OCI-LY7 (cell line): Measurements from ENCODE around the gene FAM107A. TPM values are rescaled to one million over a fixed set of nuclear protein-coding genes. Genes with fewer than 3 reads are reported as not detected.

Experiments
- BruUV-seq: library from RNA; stranded (reverse); fragments of 400-500 nt; replicated peaks from 2 replicates; lab custom pipeline; 2021; lab: Mats Ljungman, UMichigan
- CTCF ChIA-PET: fragments of 300-600 bp; sonication (Branson Sonifier 250); formaldehyde crosslinking; loops from one replicate; lab custom pipeline; 2022; ENCODE audit warnings: antibody characterized with exemption; ENCODE audit not compliant: unreplicated experiment; lab: Charles Lee
- POLR2A ChIA-PET: fragments of 300-600 bp; sonication (Branson Sonifier 250); formaldehyde crosslinking; loops from one replicate; lab custom pipeline; 2022; ENCODE audit warnings: antibody characterized with exemption; lab: Charles Lee
- DNase-seq: peaks from one replicate; pipeline ENCODE4 v3.0.0-alpha.2; 2015; ENCODE audit warnings: low spot score
- H2AFZ ChIP-seq: fragments of 200-600 bp; sonication (generic), shearing (Covaris generic); 2 replicates; pipeline ENCODE4 v1.6.1; 2014; ENCODE audit warnings: mild to moderate bottlenecking, antibody characterized with exemption, low read length, moderate library complexity
- H3K27ac ChIP-seq: fragments of 200-600 bp; sonication (generic); 2 replicates; pipeline ENCODE4 v1.5.1; 2014; ENCODE audit warnings: mixed run types, low read depth, mild to moderate bottlenecking, moderate library complexity, low read length, inconsistent platforms; ENCODE audit not compliant: poor library complexity, severe bottlenecking
- H3K36me3 ChIP-seq: fragments of 200-600 bp; sonication (generic); 2 replicates; pipeline ENCODE4 v1.6.1; 2014; ENCODE audit warnings: mild to moderate bottlenecking, antibody characterized with exemption, low read length, moderate library complexity, mixed read lengths; ENCODE audit not compliant: insufficient read depth
- H3K4me1 ChIP-seq: fragments of 200-600 bp; sonication (generic); 2 replicates; pipeline ENCODE4 v1.5.1; 2014; ENCODE audit warnings: mild to moderate bottlenecking, low read length; ENCODE audit not compliant: insufficient read depth, poor library complexity, severe bottlenecking
- H3K4me2 ChIP-seq: fragments of 200-600 bp; sonication (generic); 2 replicates; pipeline ENCODE4 v1.6.1; 2014; ENCODE audit warnings: mild to moderate bottlenecking, low read length
- H3K4me3 ChIP-seq: fragments of 200-600 bp; sonication (generic); 2 replicates; pipeline ENCODE4 v1.5.1; 2014; ENCODE audit warnings: mild to moderate bottlenecking, low read depth, low read length; ENCODE audit not compliant: poor library complexity, severe bottlenecking
- H3K79me2 ChIP-seq: fragments of 200-600 bp; sonication (generic); 2 replicates; pipeline ENCODE4 v1.6.1; 2016; ENCODE audit warnings: low read depth, mild to moderate bottlenecking, low read length, moderate library complexity, mixed read lengths; ENCODE audit not compliant: insufficient read depth
- H3K9me2 ChIP-seq: fragments of 200-600 bp; sonication (generic); 2 replicates; pipeline ENCODE4 v1.6.1; 2016; ENCODE audit warnings: mild to moderate bottlenecking, low read length, mixed read lengths; ENCODE audit not compliant: insufficient read depth
- H3K9me3 ChIP-seq: fragments of 200-600 bp; sonication (generic); 2 replicates; pipeline ENCODE4 v1.6.1; 2014; ENCODE audit warnings: mild to moderate bottlenecking, mixed run types, low read length, mixed read lengths
- H4K20me1 ChIP-seq: fragments of 200-600 bp; sonication (generic); 2 replicates; pipeline ENCODE4 v1.6.1; 2014; ENCODE audit warnings: mild to moderate bottlenecking, antibody characterized with exemption, low read length, moderate library complexity, mixed read lengths; ENCODE audit not compliant: insufficient read depth
- CTCF ChIP-seq: fragments of 200-600 bp; sonication (generic); conservative IDR thresholded peaks from 2 replicates; pipeline ENCODE4 v1.5.1; 2014; ENCODE audit warnings: mild to moderate bottlenecking, antibody characterized with exemption, low read length, moderate library complexity, mixed read lengths
- EZH2phosphoT487 ChIP-seq: fragments of 200-600 bp; sonication (generic); IDR thresholded peaks from 2 replicates; pipeline ENCODE4 v1.6.1; 2018; ENCODE audit warnings: low read depth, borderline replicate concordance, mild to moderate bottlenecking, mixed run types, antibody characterized with exemption, low read length, moderate library complexity, mixed read lengths
- intact Hi-C: fragments of 100-400 bp; cut with micrococcal nuclease; formaldehyde crosslinking; loops from one replicate; pipeline ENCODE4 v1.10.0; 2022; ENCODE audit not compliant: unreplicated experiment
- total RNA-seq, 2 experiments: library from RNA; depleted of rRNA in 1 of 2; stranded (reverse); fragments of >200 nt in 1 of 2; shearing (Covaris generic) in 1 of 2; gene quantifications; 2 replicates each; pipeline ENCODE4 v1.2.3, GENCODE V29; 2014 to 2022

FAM107A gene
- total RNA-seq, 2 experiments from 2014 or later = not detected

GRCh38 chr3:58586776-58587192 is 9.6 kb upstream of the FAM107A start:
- Histone ChIP-seq H3K79me2 (no peaks in the 10 kb centered on the region), H3K27ac (no peak overlapping the region), H4K20me1 (no peaks in the 10 kb centered on the region), H3K4me3 (no peak overlapping the region), H3K9me2 (no peaks in the 10 kb centered on the region), H3K36me3 (no peaks in the 10 kb centered on the region), H3K9me3 (no peaks in the 10 kb centered on the region), H2AFZ (no peak overlapping the region), H3K4me2 (no peak overlapping the region), H3K4me1 (peaks cover 3% of the 10 kb centered on the region)
- no peak for TF ChIP-seq CTCF
- TF ChIP-seq EZH2phosphoT487 = no peak
- POLR2A ChIA-PET = no interaction called here
- intact Hi-C loops = no loop called here
- BruUV-seq = no TSS peak
- no peak for DNase-seq
- CTCF ChIA-PET = no interaction called here

GRCh38 chr3:58585994-58586393 is 8.8 kb upstream of the FAM107A start:
- Histone ChIP-seq H3K27ac (no peak overlapping the region), H3K4me2 (no peak overlapping the region), H4K20me1 (no peaks in the 10 kb centered on the region), H3K79me2 (no peaks in the 10 kb centered on the region), H3K9me3 (no peaks in the 10 kb centered on the region), H3K4me1 (peaks cover 3% of the 10 kb centered on the region), H3K4me3 (no peak overlapping the region), H3K36me3 (no peaks in the 10 kb centered on the region), H3K9me2 (no peaks in the 10 kb centered on the region), H2AFZ (no peak overlapping the region)
- ChIA-PET POLR2A (no interaction called here), CTCF (no interaction called here)
- DNase-seq = no peak
- intact Hi-C loops = no loop called here
- no peak for TF ChIP-seq EZH2phosphoT487
- TF ChIP-seq CTCF = no peak
- no TSS peak for BruUV-seq

- no TSS peak for BruUV-seq
- DNase-seq = peak; percentile 20
- POLR2A ChIA-PET = no interaction called here
Measured at GRCh38 chr3:58585005-58585786, 8.0 kb upstream of the FAM107A start.

More at GRCh38 chr3:58585005-58585786, 8.0 kb upstream of the FAM107A start:
- Histone ChIP-seq H3K79me2 (no peaks in the 10 kb centered on the region), H3K4me3 (peak overlapping the region; percentile 26), H3K27ac (no peak overlapping the region), H2AFZ (no peak overlapping the region), H3K9me3 (no peaks in the 10 kb centered on the region), H4K20me1 (no peaks in the 10 kb centered on the region), H3K4me2 (peak overlapping the region; percentile 24; the same call in 1 of the 2 replicates), H3K36me3 (no peaks in the 10 kb centered on the region), H3K4me1 (peaks cover 3% of the 10 kb centered on the region), H3K9me2 (no peaks in the 10 kb centered on the region)
- intact Hi-C loops = no loop called here
- CTCF ChIA-PET = no interaction called here
- TF ChIP-seq CTCF (0 out of 2 replicates have a peak, but pooled peaks have one; percentile 26), EZH2phosphoT487 (no peak)
